HG03432 (cell line): Measurements from ENCODE around the gene PROKR2.

Experiments
- ATAC-seq: cut with Tn5 transposase; IDR thresholded peaks from one replicate; pipeline ENCODE4 v1.9.1; 2021; ENCODE audit warnings: mild to moderate bottlenecking, moderate library complexity; ENCODE audit not compliant: unreplicated experiment

Gene PROKR2

GRCh38 chr20:5316188-5317158 is at the start of gene PROKR2:
Gene PROKR2 (minus strand): TSS chr20:5316954. CDS start chr20:5314369, 2,585 bp downstream.
- ATAC-seq = no peak

DNA sequence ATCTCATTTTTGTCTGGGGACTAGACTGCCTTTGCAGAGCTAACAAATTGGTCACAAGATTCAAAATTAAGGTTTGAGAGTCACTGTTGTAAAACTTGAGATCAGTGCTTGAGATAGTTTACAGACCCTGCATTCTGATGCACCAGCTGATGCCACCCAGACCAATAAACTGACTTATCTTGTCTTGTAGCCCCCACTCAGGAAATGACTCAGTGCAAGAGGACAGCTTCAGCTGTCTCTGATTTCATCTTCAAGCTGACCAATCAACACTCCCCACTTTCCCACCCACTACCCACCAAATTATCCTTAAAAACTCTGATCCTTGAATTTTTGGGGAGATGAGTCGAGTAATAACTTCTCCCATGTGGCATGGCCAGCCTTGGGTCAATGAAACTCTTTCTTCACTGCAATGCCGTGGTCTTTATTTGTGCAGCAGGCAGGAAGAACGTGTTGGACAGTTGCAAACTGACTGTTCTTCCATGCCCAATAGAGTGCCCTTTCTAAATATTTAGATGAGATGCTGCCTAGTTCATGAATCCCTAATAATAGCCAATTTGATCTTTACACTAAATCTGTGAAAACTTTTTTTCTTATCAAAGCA is 48.3 kb upstream of the PROKR2 start:
- no peak for ATAC-seq

DNA sequence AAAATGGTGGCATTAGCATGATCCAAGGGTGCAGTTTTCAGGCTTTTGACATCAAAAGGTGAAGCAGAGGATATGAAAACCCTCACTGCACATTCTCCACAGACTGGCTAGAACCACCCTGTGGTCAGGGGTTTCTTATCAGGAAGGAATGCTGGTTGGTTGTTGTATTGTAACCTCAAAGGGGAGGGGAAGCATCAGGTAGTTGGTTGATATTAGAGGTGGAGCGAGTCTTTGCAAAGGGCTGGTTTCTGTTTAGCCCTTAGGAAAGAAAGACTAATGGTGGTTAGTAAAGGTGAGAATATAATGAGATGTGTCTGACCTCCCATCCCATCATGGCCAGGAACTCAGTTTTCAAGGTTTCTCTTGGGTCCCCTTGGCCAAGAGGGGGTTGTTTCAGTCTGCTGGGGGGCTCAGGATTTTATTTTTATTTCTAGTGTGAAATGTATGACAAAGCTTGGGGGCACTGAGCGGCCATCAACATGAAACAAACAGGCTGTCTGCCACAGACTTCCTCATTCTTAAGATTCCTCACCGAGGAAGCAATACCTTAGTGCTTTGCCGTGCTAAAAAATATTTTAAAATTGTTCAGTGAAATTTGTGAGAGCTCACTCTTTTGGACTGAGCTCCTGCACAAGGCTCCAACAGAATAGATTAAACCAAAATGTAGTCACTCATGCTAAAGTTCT is 47.5 kb upstream of the PROKR2 start:
- ATAC-seq = no peak

DNA sequence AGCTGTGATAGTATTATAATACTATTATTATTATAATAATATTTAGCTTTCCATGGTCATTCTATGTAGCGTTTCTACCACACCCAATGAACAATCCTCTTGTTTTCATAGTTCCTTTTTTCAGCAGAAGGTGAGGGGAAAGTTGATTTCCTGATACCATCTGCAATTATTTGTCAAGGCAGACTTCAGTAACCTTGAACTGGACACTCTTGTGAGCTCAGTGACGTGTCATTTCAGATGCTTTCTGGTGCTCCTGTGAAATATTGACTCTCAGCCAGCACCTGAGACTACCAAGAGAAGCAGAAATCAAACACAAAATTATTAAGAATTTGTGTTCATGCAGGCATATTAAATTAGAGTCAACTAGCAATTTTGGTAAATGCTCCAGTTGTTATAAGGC is 46.0 kb upstream of the PROKR2 start:
- no peak for ATAC-seq

DNA sequence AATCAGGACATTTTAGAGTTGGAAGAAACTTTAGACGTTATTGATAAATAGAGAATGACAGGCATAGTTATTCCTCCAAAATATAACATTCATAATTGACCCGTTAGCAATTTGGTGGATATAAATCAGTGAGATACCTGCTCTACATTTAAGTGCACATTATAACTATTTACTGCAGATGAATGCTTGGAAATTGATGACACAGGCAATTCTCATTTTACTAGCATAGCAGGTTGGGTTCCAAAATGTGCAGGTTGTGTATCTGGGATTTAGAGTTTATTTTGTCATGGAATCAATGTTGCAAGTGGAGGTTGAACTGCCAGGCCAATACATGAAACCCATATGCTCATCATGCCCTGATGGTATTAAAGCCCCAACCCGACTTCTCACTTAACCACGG is 44.4 kb upstream of the PROKR2 start:
- ATAC-seq = no peak

GRCh38 chr20:5357946-5358345 is 41.2 kb upstream of the PROKR2 start:
- ATAC-seq = no peak

- no peak for ATAC-seq
Measured at GRCh38 chr20:5356941-5357340, 40.2 kb upstream of the PROKR2 start.

DNA sequence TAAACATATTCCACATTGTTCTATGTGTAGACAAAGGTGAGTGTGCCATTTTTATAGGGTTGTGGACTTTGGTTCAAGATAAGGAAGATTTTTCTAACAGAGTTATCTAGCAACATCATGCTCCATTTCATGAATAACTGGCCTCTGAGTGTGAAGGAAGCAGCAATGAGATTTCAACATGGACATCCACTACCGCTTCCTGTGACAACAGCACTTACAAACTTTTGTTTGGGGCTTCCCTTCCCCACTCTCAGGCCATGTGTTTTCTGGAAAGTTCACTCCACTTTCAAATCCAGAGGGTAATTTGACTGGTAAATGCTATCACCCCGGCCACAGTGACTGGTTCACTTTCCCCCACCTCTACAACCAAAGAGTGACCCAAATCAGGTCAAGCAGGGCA is 38.1 kb upstream of the PROKR2 start:
- ATAC-seq = no peak

GRCh38 chr20:5353624-5354496 is 37.1 kb upstream of the PROKR2 start:
- ATAC-seq = no peak

DNA sequence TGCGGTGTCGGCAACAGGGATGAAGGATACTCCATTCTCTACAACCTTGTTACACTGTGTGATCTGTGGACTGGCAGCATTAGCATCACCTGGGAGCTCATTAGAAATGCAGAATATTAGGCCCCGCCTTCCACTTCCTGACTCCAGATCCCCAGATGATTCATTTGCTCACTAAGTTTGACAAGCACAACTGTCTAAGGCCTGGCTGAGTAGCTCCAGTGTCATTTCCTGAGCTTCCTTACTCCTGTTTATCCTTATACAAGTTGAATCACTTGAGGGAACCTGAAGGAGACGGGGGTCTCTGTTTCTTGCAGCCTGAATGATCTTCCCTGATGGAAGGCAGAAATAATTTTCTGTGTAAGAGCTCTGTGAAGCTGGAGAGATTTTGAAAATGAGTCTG is 32.7 kb upstream of the PROKR2 start:
- ATAC-seq = no peak

DNA sequence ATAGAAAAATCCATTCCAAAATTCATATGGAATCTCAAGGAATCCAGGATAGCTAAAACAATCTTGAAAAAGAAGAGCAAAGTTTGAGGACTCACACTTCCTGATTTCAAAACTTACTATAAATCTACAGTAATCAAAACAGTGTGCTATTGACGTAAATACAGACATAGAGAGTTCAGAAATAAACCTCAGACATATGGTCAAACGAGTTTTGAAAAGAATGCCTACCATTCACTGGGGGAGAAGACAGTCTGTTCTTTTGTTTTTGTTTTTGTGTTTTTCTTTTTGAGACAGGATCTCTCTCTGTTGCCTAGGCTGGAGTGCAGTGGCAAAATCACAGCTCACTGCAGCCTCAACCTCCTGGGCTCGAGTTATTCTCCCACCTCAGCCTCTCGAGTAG is 25.3 kb upstream of the PROKR2 start:
- ATAC-seq = no peak

- no peak for ATAC-seq
Measured at GRCh38 chr20:5331340-5331739, 14.6 kb upstream of the PROKR2 start.

DNA sequence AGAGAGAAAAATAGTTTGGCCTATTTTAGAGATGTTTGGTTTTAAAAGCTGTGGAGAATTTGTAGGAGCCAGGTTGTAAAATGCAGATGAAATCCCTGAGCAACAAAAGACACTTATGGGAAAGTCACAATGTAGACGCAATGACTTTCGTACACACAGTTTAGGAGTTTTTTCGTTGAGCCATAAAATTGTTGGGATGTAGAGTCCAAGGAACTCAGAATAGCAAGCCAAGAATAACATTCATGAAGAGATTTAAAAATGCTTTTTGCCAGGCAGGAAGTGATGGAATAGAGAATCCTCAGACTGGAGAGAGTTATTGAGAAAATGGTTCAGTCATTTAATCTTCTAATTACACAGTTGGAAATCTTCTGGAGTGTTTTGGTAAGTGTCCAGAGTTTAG is 11.5 kb upstream of the PROKR2 start:
- ATAC-seq = no peak

- no peak for ATAC-seq
Measured at GRCh38 chr20:5327356-5327755, 10.6 kb upstream of the PROKR2 start.

DNA sequence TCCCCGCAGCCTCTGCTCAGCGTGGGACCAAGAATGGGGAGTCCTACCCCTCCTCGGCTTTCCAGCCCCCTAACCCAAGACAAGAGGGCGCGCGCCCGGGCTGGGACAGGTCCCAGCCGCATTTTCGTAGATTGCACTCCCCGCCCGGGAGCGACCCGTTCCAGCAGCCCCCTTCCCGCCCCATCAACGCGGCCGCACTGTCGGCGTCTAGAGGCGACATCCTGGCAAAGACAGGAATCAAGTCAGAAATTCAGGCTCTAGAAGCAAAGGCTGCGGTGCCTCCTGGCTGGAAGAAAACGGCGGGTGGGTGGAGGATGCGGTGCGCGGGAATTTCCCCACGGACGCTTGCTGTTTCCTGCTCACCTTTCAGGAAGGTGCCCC is 957 bp downstream of the PROKR2 start:
- no peak for ATAC-seq

DNA sequence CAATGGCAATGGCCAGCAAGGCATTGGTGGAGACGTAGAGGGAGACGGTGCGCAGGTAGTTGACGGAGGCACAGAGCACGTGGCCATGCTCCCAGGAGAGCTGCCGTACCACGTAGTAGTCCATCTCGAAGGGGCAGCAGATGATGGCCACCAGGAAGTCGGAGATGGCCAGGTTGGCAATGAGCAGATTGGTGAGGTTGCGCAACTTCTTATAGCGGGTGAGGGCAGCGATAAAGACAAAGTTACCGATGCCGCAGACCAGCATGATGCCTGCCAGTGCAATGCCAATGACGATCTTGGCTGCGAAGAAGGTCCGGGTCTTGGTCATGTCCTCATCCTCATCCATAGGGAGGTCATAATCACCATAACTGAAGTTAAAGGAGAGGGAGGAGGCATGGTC is 2.8 kb downstream of the PROKR2 start:
- ATAC-seq = no peak

GRCh38 chr20:5312518-5312917 is 4.2 kb downstream of the PROKR2 start:
- ATAC-seq = no peak

GRCh38 chr20:5309971-5310370 is 6.8 kb downstream of the PROKR2 start:
- no peak for ATAC-seq

DNA sequence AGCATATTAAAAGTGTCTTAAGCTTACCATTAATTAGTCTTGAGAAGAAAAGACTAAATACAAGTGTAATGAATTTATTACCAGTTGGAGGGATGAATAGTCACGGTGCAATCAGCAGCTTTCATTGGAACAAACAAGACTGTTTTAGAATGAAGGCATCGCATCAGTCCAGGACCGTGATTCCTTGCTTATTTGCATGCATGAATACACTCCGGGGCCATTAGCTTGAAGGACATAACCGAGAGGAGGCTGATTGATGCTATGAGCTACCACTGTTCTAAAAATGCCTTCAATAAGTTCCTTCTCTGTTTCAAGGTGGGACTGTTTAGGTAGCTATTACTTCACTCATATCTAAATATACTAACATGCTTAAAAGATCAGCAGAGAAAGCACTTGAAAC is 17.9 kb downstream of the PROKR2 start:
- ATAC-seq = no peak

GRCh38 chr20:5297280-5298004 is 19.3 kb downstream of the PROKR2 start:
- no peak for ATAC-seq
